ENCODE data around the gene CNOT9.
"Not testable (repeated sequence)": the region's sequence is repeated elsewhere in the genome, so short reads cannot be mapped to it uniquely, and the experiment has no call there.

CNOT9 gene

GRCh38 chr2:218568190-218569037 is at the start of gene CNOT9, which contains the start of gene USP37:
Gene CNOT9, plus strand, starts transcription at chr2:218568839. Its CDS starts 116 bp downstream, at chr2:218568955.
Gene USP37, minus strand, starts transcription at chr2:218568351. Its CDS starts 9,698 bp downstream, at chr2:218558653.
- peak within 1 kb of the TSS; percentile 84 for H3K4me3 ChIP-seq (ENCODE audit: low read depth, low read length)
- H3K4me1 ChIP-seq (ENCODE audit: control insufficient read depth, insufficient read depth, low read length, unreplicated experiment), result peaks cover 38% of the 10 kb centered on the region
- H3K36me3 ChIP-seq (ENCODE audit: insufficient read depth, low read length), result peaks cover 7% of the 10 kb centered on the region; the same call in 1 of the 2 replicates
- peak within 1 kb of the TSS; percentile 93 for H2AFZ ChIP-seq (ENCODE audit: low read length, unreplicated experiment)
- H3K79me2 ChIP-seq (ENCODE audit: control insufficient read depth, insufficient read depth, low read length, unreplicated experiment), result peaks cover 89% of the 10 kb centered on the region
- peak within 1 kb of the TSS; percentile 97 for H3K27ac ChIP-seq (ENCODE audit: low read depth, low read length)
- H3K27me3 ChIP-seq (ENCODE audit: insufficient read depth, low read length), result no peaks in the 10 kb centered on the region

GRCh38 chr2:218518876-218519275 is 49.8 kb upstream of the CNOT9 start:
- H3K79me2 ChIP-seq (ENCODE audit: control insufficient read depth, insufficient read depth, low read length, unreplicated experiment), result no peaks in the 10 kb centered on the region
- no peak overlapping the region for H3K27ac ChIP-seq (ENCODE audit: low read depth, low read length)
- no peak overlapping the region for H3K4me3 ChIP-seq (ENCODE audit: low read depth, low read length)
- no peaks in the 10 kb centered on the region for H3K27me3 ChIP-seq (ENCODE audit: insufficient read depth, low read length)
- peaks cover 7% of the 10 kb centered on the region; the same call in 1 of the 2 replicates for H3K36me3 ChIP-seq (ENCODE audit: insufficient read depth, low read length)
- no peaks in the 10 kb centered on the region for H3K4me1 ChIP-seq (ENCODE audit: control insufficient read depth, insufficient read depth, low read length, unreplicated experiment)
- H2AFZ ChIP-seq (ENCODE audit: low read length, unreplicated experiment), result no peak overlapping the region

GRCh38 chr2:218523651-218524050 is 45.0 kb upstream of the CNOT9 start:
- H3K36me3 ChIP-seq (ENCODE audit: insufficient read depth, low read length), result peaks cover 39% of the 10 kb centered on the region

GRCh38 chr2:218528409-218528808 is 40.2 kb upstream of the CNOT9 start:
- not testable (repeated sequence) for H3K4me1 ChIP-seq (ENCODE audit: control insufficient read depth, insufficient read depth, low read length, unreplicated experiment)
- peaks cover 70% of the 10 kb centered on the region for H3K36me3 ChIP-seq (ENCODE audit: insufficient read depth, low read length)

More at GRCh38 chr2:218523651-218524050, 45.0 kb upstream of the CNOT9 start:
- Histone ChIP-seq H3K27me3 (ENCODE audit: insufficient read depth, low read length) (no peaks in the 10 kb centered on the region), H3K4me1 (ENCODE audit: control insufficient read depth, insufficient read depth, low read length, unreplicated experiment) (no peaks in the 10 kb centered on the region), H2AFZ (ENCODE audit: low read length, unreplicated experiment) (no peak overlapping the region), H3K4me3 (ENCODE audit: low read depth, low read length) (no peak overlapping the region), H3K79me2 (ENCODE audit: control insufficient read depth, insufficient read depth, low read length, unreplicated experiment) (no peaks in the 10 kb centered on the region), H3K27ac (ENCODE audit: low read depth, low read length) (no peak overlapping the region)

GRCh38 chr2:218529990-218530389 is 38.6 kb upstream of the CNOT9 start:
- H3K4me3 ChIP-seq (ENCODE audit: low read depth, low read length), result no peak overlapping the region
- no peaks in the 10 kb centered on the region for H3K4me1 ChIP-seq (ENCODE audit: control insufficient read depth, insufficient read depth, low read length, unreplicated experiment)
- no peak overlapping the region for H2AFZ ChIP-seq (ENCODE audit: low read length, unreplicated experiment)
- no peaks in the 10 kb centered on the region for H3K27me3 ChIP-seq (ENCODE audit: insufficient read depth, low read length)
- H3K36me3 ChIP-seq (ENCODE audit: insufficient read depth, low read length), result peaks cover 63% of the 10 kb centered on the region
- H3K27ac ChIP-seq (ENCODE audit: low read depth, low read length), result no peak overlapping the region
- no peaks in the 10 kb centered on the region for H3K79me2 ChIP-seq (ENCODE audit: control insufficient read depth, insufficient read depth, low read length, unreplicated experiment)

More at GRCh38 chr2:218528409-218528808, 40.2 kb upstream of the CNOT9 start:
- H3K4me3 ChIP-seq (ENCODE audit: low read depth, low read length); H3K79me2 ChIP-seq (ENCODE audit: control insufficient read depth, insufficient read depth, low read length, unreplicated experiment); H3K27ac ChIP-seq (ENCODE audit: low read depth, low read length); H3K27me3 ChIP-seq (ENCODE audit: insufficient read depth, low read length); H2AFZ ChIP-seq (ENCODE audit: low read length, unreplicated experiment): not testable (repeated sequence)

- no peak overlapping the region for H2AFZ ChIP-seq (ENCODE audit: low read length, unreplicated experiment)
- H3K4me1 ChIP-seq (ENCODE audit: control insufficient read depth, insufficient read depth, low read length, unreplicated experiment), result no peaks in the 10 kb centered on the region
- no peaks in the 10 kb centered on the region for H3K27me3 ChIP-seq (ENCODE audit: insufficient read depth, low read length)
- no peaks in the 10 kb centered on the region for H3K79me2 ChIP-seq (ENCODE audit: control insufficient read depth, insufficient read depth, low read length, unreplicated experiment)
- peaks cover 47% of the 10 kb centered on the region for H3K36me3 ChIP-seq (ENCODE audit: insufficient read depth, low read length)
- no peak overlapping the region for H3K4me3 ChIP-seq (ENCODE audit: low read depth, low read length)
- no peak overlapping the region for H3K27ac ChIP-seq (ENCODE audit: low read depth, low read length)
Measured at GRCh38 chr2:218536804-218537494, 31.7 kb upstream of the CNOT9 start.

GRCh38 chr2:218540015-218540414 is 28.6 kb upstream of the CNOT9 start:
- peaks cover 48% of the 10 kb centered on the region for H3K36me3 ChIP-seq (ENCODE audit: insufficient read depth, low read length)
- H3K27ac ChIP-seq (ENCODE audit: low read depth, low read length), result no peak overlapping the region

GRCh38 chr2:218546012-218546411 is 22.6 kb upstream of the CNOT9 start:
- Histone ChIP-seq H3K79me2 (ENCODE audit: control insufficient read depth, insufficient read depth, low read length, unreplicated experiment) (no peaks in the 10 kb centered on the region), H3K36me3 (ENCODE audit: insufficient read depth, low read length) (peaks cover 55% of the 10 kb centered on the region), H2AFZ (ENCODE audit: low read length, unreplicated experiment) (no peak overlapping the region), H3K4me3 (ENCODE audit: low read depth, low read length) (no peak overlapping the region), H3K27ac (ENCODE audit: low read depth, low read length) (no peak overlapping the region), H3K4me1 (ENCODE audit: control insufficient read depth, insufficient read depth, low read length, unreplicated experiment) (no peaks in the 10 kb centered on the region), H3K27me3 (ENCODE audit: insufficient read depth, low read length) (no peaks in the 10 kb centered on the region)

More at GRCh38 chr2:218540015-218540414, 28.6 kb upstream of the CNOT9 start:
- H2AFZ ChIP-seq (ENCODE audit: low read length, unreplicated experiment), result no peak overlapping the region
- H3K79me2 ChIP-seq (ENCODE audit: control insufficient read depth, insufficient read depth, low read length, unreplicated experiment), result no peaks in the 10 kb centered on the region
- no peaks in the 10 kb centered on the region for H3K4me1 ChIP-seq (ENCODE audit: control insufficient read depth, insufficient read depth, low read length, unreplicated experiment)
- H3K4me3 ChIP-seq (ENCODE audit: low read depth, low read length), result no peak overlapping the region
- no peaks in the 10 kb centered on the region for H3K27me3 ChIP-seq (ENCODE audit: insufficient read depth, low read length)

GRCh38 chr2:218547511-218547910 is 21.1 kb upstream of the CNOT9 start:
- Histone ChIP-seq H3K4me1 (ENCODE audit: control insufficient read depth, insufficient read depth, low read length, unreplicated experiment) (no peaks in the 10 kb centered on the region), H3K79me2 (ENCODE audit: control insufficient read depth, insufficient read depth, low read length, unreplicated experiment) (no peaks in the 10 kb centered on the region), H3K27me3 (ENCODE audit: insufficient read depth, low read length) (no peaks in the 10 kb centered on the region), H3K27ac (ENCODE audit: low read depth, low read length) (no peak overlapping the region), H3K36me3 (ENCODE audit: insufficient read depth, low read length) (peaks cover 44% of the 10 kb centered on the region), H3K4me3 (ENCODE audit: low read depth, low read length) (no peak overlapping the region), H2AFZ (ENCODE audit: low read length, unreplicated experiment) (no peak overlapping the region)

GRCh38 chr2:218547978-218548377 is 20.7 kb upstream of the CNOT9 start:
- H3K27me3 ChIP-seq (ENCODE audit: insufficient read depth, low read length), result no peaks in the 10 kb centered on the region
- H2AFZ ChIP-seq (ENCODE audit: low read length, unreplicated experiment), result no peak overlapping the region
- peaks cover 43% of the 10 kb centered on the region for H3K36me3 ChIP-seq (ENCODE audit: insufficient read depth, low read length)
- no peak overlapping the region for H3K4me3 ChIP-seq (ENCODE audit: low read depth, low read length)
- H3K27ac ChIP-seq (ENCODE audit: low read depth, low read length), result no peak overlapping the region
- no peaks in the 10 kb centered on the region for H3K4me1 ChIP-seq (ENCODE audit: control insufficient read depth, insufficient read depth, low read length, unreplicated experiment)
- H3K79me2 ChIP-seq (ENCODE audit: control insufficient read depth, insufficient read depth, low read length, unreplicated experiment), result no peaks in the 10 kb centered on the region
